HG03060 (cell line): ENCODE measurements around the gene DNAI4.
"Not testable (repeated sequence)": the region's sequence is repeated elsewhere in the genome, so short reads cannot be mapped to it uniquely, and the experiment has no call there.

Experiments used
- ATAC-seq: cut with Tn5 transposase; IDR thresholded peaks from one replicate; pipeline ENCODE4 v1.9.1; 2021; ENCODE audit warnings: low read depth, moderate number of reproducible peaks; ENCODE audit not compliant: unreplicated experiment

DNAI4 gene

DNA sequence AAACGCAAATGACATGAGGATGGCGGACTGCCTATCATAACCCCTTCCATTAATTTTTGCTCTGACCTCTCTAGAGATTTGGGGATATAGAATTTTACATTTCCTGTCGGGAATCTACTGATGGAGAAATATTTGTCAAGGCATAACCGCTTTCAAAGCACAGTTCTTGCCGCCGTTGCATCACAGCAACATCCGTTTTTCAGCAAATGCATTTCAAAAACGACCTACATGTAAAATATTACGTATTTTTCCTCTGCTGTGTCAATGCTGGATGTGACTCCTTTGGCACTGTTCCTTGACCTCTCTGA is 5.0 kb upstream of the DNAI4 start:
- no peak for ATAC-seq

DNA sequence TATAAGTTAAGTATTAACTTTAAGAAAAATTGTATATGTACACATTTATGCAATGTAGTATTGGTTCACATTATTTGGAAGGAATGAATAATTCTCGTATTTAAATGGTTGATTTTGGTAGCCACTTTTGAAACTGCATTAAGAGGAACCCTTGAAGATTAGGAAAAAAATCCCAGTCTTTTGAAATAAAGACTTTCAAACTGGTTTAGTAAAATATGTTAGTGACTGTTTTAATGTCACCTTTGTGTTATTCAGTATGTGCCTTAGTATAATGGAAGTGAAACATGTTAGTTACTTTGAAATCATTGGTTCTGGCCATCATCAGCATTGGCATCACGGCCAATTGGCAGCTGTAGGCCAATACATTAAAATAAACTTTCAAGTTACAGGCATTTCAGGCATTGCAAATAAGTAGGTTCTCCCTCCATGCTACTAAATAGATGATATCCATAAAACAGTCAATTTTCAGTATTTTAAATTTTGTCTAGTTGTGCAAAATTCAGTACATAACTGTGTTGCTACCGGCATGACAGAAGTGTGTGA is 4.6 kb upstream of the DNAI4 start:
- no peak for ATAC-seq

DNA sequence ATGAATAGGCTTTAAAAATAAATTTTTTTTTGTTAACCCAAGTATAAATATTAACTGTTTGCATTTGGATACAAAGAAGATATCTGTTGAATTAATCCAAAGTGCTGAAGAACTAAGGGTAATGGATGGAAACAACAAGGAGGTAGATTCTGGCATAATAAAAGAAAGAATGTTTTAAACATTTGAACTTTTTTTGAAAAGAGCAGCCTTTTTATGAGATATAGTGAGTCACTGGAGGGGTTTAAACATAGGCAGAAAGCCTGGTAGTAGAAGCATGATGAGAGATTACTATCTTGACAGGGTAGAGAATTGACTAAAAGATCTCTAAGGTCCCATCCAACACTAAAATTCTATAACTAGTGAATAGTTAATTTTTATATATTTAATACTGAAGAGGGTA is 2.9 kb upstream of the DNAI4 start:
- ATAC-seq, result no peak

DNA sequence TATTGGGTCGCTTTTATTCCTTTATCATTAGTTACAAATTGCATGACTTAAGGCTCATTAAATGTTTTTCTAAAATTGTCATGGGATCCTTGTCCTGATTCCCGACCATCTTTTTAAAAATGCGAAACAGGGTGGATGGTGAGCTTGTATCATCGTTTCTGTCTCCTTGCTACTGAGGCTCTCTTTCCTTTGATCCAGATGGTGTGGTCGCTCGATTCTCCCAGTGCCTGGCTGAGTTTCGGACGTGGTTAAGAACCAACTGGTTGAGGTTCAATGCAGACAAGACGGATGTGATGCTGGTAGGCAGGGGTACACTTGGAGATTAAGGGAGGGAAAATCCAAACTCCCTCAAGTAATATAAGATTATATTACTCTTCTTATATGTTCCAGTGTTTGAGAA is 1.3 kb upstream of the DNAI4 start:
- ATAC-seq, result no peak

DNA sequence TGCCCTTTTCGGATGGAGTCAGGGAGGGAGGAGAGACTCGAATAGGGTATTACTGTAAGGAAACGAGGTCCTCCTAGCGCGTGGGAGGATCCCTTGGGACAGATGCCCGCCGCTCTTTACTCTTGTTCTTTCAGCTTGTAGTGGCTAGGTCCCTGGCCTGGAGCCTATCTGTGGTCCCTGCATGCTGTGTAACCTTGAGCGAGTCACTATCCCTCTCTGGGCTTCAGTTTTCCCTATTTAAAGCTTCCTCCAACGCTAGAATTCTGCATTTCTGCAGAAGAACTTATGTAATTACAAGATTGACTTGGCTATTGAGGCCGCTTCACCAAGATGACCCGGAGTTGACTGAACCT is 878 bp upstream of the DNAI4 start:
- ATAC-seq, result no peak

DNA sequence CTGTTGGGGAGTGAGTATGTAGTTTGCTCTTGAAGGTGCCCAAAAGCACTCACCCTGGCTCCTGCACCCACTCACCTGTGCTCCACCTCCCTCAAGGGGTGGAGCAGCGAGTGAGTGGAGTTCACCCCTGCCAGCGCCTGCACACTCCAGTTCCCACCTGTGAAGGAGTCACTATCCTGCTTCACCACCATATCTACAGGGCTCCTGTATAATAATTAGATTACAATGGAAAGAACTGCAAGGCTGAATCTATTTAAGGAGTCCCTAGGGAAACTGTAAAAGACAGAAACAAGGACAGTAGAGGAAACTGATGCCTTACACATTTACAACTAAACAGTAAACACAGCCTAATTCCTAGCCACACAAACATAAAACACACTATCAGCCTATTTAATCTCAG is 4.1 kb downstream of the DNAI4 start:
- ATAC-seq, result no peak

DNA sequence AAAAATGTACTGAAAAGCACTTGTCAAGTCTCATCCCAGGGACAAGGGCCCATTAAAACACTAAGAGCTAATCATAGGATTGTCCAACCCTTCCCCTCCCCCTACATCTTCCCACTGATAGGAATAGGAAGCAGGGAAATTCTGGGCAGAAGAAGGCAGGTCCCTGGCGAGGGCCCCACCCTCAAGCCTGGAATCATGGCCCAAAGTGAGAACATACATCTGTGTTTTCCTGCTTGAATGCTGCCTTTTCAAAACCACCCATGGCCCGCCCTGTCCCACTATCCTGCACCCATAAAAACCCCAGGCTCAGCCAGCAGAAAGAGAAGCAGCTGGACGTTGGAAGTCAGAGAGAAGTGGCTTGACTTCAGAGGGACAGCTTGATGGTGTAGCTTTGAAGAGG is 4.8 kb downstream of the DNAI4 start:
- no peak for ATAC-seq

DNA sequence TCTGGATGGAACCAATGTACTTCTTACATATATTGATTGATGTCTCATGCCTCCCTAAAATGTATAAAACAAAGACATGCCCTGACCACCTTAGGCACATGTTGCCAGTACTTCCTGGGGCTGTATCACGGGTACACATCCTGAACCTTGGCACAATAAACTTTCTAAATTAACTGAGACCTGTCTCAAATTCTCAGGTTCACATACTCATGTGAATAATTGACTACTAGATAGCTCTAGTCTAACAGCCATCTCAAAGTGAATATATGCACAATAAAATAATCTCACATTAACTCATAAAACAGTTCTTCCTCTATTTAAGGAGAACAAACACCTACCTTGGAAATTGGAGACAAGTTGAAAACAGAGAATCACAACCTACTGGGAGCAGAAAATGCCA is 5.6 kb downstream of the DNAI4 start:
- no peak for ATAC-seq

DNA sequence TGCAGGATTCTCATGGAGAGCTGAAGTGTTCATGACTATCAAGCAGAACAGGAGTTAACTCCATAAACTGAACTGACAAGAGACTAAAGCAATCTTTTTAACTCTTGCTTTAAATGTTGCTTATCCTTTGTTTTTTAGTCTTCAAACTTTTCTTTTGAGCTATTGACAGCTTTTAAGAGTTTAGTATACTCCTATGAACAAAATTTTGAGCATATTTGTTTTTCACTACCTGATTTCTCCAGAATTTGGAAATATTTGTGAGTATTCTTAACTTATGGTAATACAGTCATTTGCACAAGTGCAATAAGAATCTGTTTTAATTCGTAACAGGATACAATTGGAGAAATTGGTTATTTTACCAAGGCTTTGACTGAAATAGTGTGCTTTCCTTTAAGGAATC is 7.2 kb downstream of the DNAI4 start:
- no peak for ATAC-seq

DNA sequence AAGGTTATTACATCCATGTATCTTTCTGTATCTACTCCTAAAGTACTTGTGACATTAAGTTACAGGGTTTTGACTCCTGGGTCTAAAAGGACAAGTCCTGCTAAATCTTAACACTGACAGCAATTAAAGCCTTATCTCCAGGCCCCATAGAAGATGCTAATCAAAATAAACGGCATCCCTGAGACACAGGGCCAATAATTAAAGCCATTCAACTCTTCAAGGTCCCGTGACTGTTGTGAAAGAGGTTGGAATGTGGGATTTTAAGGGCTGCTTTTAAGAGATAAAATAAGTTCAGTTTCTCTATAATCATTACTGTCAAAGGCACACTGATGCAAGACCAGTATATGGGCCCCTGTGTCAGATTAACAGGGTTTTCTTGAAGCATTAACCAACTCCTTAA is 8.3 kb downstream of the DNAI4 start:
- no peak for ATAC-seq

DNA sequence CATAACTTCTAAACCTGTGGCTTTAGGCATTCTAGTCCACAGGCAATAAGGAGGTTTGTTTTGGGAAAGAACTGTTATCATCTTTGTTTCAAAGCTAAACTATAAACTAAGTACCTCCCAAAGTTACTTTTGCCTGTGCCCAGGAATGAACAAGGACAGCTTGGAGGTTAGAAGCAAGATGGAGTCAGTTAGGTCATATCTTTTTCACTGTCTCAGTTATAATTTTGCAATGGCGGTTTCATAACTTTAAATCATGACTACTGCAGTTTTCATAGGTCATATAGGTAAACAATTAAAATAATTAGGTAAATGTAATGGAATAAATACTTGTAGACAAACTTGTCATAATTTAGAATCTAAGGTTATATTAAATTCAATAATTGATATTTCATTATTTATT is 9.5 kb downstream of the DNAI4 start:
- not testable (repeated sequence) for ATAC-seq

DNA sequence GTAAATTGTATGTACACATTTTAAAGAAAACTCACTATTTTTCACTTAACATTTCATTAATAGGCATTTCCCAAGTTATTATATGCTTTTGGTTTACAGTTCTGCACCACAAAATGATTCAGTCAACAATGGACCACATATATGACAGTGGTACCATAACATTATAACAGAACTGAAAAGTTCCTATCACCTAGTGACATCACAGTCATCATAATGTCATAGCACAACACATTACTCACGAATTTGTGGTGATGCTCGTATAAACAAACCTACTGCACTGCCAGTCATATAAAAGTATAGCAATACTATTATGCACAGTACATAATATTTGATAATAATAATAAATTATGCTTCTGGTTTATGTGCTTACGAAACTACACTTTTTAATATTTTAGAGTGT is 30.9 kb downstream of the DNAI4 start:
- no peak for ATAC-seq

DNA sequence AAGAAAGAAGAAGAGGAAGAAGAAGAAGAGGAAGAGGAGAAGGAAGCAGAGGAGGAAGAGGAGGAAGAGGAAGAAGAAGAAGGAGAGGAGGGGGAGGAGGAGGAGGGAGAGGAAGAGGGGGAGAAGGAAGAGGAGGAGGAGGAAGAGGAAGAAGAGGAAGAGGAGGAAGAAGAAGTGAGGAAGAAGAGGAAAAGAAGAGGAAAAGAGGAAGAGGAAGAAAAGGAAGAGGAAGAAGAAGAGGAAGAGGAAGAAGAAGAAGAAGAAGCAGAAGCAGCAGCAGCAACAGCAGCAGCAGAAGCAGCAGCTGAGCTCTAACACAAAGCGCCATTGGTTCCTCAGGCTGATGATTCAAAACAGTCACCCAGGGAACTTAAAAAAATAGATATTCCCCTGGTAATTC is 34.0 kb downstream of the DNAI4 start:
- ATAC-seq, result no peak

DNA sequence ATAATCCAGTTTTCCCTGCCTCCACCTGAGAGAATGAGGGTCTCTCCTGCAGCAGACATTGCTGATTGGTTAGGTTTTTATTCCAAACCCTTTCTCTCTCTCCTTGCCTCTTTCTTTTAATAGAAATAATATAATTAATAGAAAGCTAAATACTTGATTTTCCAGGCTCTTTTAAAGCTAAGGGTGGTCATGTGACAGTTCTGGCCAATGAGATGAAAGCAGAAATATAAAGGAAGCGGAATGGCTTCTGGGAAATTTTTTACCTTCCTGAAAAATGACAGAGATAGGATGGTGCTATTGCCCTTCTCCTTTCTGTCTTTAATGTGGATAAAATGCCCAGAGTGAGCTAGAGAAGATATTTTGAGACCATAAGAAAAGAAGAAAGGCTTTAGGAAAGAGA is 35.6 kb downstream of the DNAI4 start:
- no peak for ATAC-seq

DNA sequence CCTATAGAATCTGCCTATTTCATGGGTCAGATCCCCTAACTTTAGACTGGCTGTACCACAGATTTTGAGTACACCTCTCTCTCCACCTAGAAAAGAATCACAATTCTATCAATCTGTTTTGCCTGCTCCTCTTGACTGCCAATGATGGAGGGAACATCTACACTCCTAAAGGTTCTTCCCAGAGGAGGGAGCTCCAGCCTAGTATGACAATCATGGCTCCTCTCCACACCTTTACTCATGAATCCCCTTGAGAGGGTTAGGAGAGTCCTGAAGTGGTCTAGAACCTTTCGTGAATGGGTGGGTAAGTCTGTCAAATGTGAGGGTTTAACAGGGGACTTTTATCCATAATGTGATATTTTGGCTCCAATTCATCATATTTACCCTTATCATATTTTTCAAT is 48.0 kb downstream of the DNAI4 start:
- ATAC-seq, result no peak

DNA sequence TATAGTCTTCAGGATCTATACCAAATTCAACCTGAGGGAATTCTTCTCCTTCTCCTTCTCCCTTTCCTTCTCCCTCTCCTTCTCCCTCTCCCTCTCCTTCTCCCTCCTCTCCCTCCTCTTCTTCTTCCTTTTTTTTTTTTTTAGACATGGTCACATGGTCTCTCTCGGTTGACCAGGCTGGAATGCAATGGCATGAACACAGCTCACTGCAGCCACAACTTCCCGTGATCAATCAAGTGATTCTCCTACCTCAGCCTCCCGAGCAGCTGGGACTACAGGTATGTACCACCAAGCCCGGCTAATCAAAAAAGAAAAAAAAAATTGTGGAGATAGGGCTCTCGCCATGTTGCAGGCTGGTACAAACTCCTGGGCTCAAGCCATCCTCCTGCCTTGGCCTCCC is 51.5 kb downstream of the DNAI4 start:
- no peak for ATAC-seq

DNA sequence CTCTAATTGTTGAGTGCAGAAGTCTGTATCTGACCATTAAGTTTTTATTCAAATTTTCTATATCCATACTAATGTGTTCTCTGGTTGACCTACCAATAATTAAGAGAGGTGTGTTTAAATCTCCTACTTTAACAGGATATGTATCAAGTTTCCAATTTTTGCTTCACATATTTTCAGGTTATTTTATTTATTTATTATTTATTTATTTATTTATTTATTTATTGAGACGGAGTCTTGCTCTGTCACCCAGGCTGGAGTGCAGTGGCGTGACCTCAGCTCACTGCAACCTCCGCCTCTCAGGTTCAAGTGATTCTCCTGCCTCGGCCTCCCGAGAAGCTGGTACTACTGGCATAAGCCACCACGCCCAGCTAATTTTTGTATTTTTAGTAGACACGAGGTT is 52.6 kb downstream of the DNAI4 start:
- not testable (repeated sequence) for ATAC-seq

DNA sequence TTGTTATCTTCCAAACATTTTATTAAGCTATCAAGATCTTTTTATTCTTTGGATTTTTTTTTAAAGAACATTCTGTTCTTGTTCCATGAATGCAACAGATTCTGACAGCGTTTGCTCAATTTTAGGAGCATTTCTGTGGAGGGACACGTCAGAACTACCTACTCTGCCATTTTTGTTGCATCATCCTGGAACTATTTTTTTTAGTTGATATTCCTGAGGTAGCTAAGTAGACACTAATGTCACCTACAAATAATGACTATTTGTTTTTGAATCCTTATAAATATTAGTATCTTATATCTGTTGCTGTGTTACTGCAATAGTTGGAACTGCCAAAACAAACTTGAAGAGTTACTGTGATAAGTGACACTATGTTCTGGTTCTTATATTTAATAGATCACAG is 57.2 kb downstream of the DNAI4 start:
- no peak for ATAC-seq

DNA sequence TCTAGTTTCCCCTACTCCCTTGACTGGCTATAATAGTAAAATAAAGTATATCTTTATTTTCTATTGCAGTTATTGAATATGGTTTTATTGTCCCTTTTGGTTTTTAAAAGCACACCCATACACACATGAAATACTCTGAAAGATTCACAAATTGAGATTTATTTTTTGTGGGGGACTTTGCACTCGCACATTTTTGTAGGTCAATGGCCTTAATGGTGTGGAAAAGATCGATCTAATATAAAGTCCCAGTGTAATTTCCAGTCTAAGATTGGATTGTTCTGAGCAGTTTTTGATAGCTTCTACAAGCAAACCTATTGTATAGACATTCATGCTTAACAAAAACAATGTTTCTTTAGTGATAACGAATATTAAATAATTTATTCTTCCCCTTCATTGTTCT is 64.1 kb downstream of the DNAI4 start:
- ATAC-seq, result no peak

DNA sequence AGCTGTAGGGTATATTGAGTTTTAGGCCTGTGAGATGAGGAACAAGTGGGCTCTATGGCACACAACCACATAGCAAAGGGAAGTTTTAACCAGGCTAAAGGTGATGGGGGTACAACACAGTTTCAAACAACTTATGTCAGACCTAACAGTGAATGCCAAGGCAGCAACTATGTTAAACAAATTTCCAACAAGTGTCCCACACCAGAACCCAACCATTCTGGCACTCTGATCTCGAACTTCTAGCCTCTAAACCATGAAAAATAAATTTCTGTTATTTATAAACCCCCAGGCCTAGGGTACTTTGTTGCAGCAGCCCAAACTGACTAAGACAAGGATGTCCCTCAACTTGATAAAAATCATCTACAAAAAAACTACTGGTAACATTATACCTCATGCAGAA is 71.3 kb downstream of the DNAI4 start:
- no peak for ATAC-seq

DNA sequence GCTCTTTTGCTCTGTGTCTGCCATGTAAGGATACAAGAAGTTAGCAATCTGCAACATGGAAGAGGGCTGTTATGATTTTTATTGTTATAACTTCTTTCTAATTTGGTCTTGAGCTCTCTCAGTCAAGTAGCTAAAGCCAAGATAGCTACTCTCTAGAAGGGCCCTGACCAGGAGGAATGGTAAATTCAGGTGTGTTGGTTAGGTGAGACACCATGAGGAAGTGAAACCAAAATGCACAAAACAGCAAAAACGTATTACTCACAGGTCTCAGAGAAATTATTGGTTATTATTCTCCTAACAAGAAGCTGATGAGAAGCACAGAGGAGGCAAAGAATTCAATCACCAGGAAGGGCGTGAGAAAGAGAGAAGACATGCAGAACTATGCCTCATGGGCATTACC is 71.8 kb downstream of the DNAI4 start:
- ATAC-seq, result no peak

DNA sequence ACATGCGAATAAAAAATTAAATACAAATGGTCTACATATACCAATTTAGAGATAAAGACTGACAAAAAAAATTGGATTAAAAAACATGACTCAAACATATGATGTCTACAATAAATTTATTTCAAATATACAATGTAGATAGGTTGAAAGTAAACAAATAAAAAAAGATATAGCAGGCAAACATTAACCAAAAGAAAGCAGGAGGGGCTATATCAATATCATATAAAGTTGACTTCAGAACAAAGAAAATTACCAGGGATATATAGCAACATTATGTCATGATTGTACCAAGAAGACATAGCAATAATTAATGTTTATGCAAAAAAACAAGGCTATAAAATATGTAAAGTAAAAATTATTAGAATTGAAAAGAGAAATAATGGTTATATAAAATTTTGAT is 73.7 kb downstream of the DNAI4 start:
- no peak for ATAC-seq

DNA sequence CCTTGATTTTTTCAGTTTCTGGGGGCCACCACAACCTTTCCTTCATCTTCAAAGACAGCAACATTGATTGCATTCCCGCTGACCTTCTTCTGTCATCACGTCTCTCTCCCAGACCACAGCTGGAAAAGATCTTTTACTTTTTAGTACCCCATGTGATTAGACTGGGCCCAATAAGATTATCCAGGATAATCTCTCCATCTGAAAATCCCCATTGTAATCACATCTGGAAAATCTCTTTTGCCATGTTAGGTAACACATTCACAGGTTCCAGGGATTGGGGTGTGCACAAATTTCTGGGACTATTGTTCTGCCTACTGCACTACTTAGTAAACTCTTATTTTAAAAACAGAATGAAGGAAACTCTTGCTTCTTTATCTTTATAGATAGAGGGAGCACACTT is 76.5 kb downstream of the DNAI4 start:
- no peak for ATAC-seq

DNA sequence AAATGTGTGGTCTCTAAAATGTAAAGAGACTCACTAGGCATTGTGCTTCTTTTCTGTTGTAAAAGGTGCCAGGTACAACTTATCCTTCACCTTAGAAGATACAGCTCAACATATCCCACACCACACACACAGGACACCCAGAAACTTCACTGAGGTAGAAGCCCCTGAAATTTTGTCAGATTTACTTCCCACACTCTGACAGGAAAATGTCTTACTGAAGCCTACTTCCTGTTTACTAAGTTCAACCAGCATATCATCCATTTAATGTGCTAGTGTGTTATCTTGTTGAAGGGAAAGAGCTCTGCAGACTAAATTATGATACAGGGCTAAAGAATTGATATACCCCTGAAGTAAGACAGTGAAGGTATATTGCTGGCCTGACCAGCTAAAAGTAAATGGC is 83.7 kb downstream of the DNAI4 start:
- ATAC-seq, result no peak
